CD14-positive monocyte (primary cell): ENCODE measurements around the gene RAPGEF1. TPM values are rescaled to one million over a fixed set of nuclear protein-coding genes. Genes with fewer than 3 reads are reported as not detected.

Experiments used
- DNase-seq, 3 donors: peaks; one replicate each; pipeline ENCODE4 v3.0.0-alpha.2; 2011 to 2022
- H2AFZ ChIP-seq: 2 replicates; pipeline ENCODE4 v1.6.0; 2012; ENCODE audit warnings: mild to moderate bottlenecking, low read depth, low read length, inconsistent platforms; ENCODE audit not compliant: insufficient read depth, poor library complexity, severe bottlenecking
- H3K27ac ChIP-seq, 2 donors: 1 replicate in 1 of 2; 2 replicates in 1 of 2; pipeline ENCODE4 v1.5.1; 2012 to 2013; ENCODE audit warnings: low read length in 2 of 2, control low read depth in 1 of 2, inconsistent platforms in 1 of 2, low read depth in 1 of 2, mild to moderate bottlenecking in 1 of 2
- H3K27me3 ChIP-seq, 2 donors: one replicate each; pipeline versions ENCODE4 v1.6.0 to v1.6.1; 2011 to 2013; ENCODE audit warnings: low read length in 2 of 2; ENCODE audit not compliant: control insufficient read depth in 2 of 2, insufficient read depth in 2 of 2
- H3K36me3 ChIP-seq, 2 donors: replicated peaks in 1 of 2; 1 replicate in 1 of 2; 2 replicates in 1 of 2; pipeline versions ENCODE4 v1.5.1 to v1.6.1; 2012 to 2013; ENCODE audit warnings: low read length in 2 of 2, control low read depth in 1 of 2, inconsistent platforms in 1 of 2, mild to moderate bottlenecking in 1 of 2; ENCODE audit not compliant: insufficient read depth in 2 of 2, control insufficient read depth in 1 of 2
- H3K4me1 ChIP-seq, 2 donors: 1 replicate in 1 of 2; 2 replicates in 1 of 2; pipeline versions ENCODE4 v1.5.1 to v1.6.1; 2012 to 2013; ENCODE audit warnings: low read length in 2 of 2, control low read depth in 1 of 2, inconsistent platforms in 1 of 2, mild to moderate bottlenecking in 1 of 2, moderate library complexity in 1 of 2; ENCODE audit not compliant: insufficient read depth in 2 of 2, control insufficient read depth in 1 of 2
- H3K4me2 ChIP-seq: replicated peaks from 2 replicates; pipeline ENCODE3; 2012; ENCODE audit warnings: low read length, moderate library complexity, mild to moderate bottlenecking; ENCODE audit not compliant: poor library complexity, severe bottlenecking; ENCODE audit errors: extremely low read depth
- H3K4me3 ChIP-seq, 3 experiments: fragments of 200-600 bp in 1 of 3; sonication (generic) in 1 of 3; replicated peaks in 1 of 3; 1 replicate in 2 of 3; 2 replicates in 1 of 3; pipeline ENCODE4 v1.5.1; 2011 to 2013; ENCODE audit warnings: low read length in 3 of 3, mild to moderate bottlenecking in 3 of 3, control low read depth in 2 of 3, low read depth in 2 of 3, inconsistent platforms in 1 of 3, moderate library complexity in 1 of 3
- H3K79me2 ChIP-seq: 2 replicates; pipeline ENCODE4 v1.6.0; 2012; ENCODE audit warnings: mild to moderate bottlenecking, control low read depth, inconsistent platforms, low read length, moderate library complexity; ENCODE audit not compliant: insufficient read depth
- H3K9ac ChIP-seq: 2 replicates; pipeline ENCODE4 v1.6.0; 2017; ENCODE audit warnings: low read length, mild to moderate bottlenecking; ENCODE audit not compliant: insufficient read depth, poor library complexity, severe bottlenecking
- H3K9me3 ChIP-seq, 2 donors: replicated peaks in 1 of 2; 1 replicate in 1 of 2; 2 replicates in 1 of 2; pipeline versions ENCODE4 v1.5.1 to v1.6.1; 2012 to 2013; ENCODE audit warnings: low read length in 2 of 2, control low read depth in 1 of 2; ENCODE audit not compliant: control insufficient read depth in 1 of 2, insufficient read depth in 1 of 2
- H4K20me1 ChIP-seq: 2 replicates; pipeline ENCODE4 v1.6.0; 2012; ENCODE audit warnings: mild to moderate bottlenecking, low read length, control low read depth, moderate library complexity; ENCODE audit not compliant: insufficient read depth
- H3K27ac Mint-ChIP-seq, 7 donors: one replicate each; pipeline ENCODE4 v1.8.0; 2020; ENCODE audit warnings: mild to moderate bottlenecking in 7 of 7, mixed read lengths in 7 of 7, moderate library complexity in 6 of 7, inconsistent platforms in 2 of 7
- H3K27me3 Mint-ChIP-seq, 3 donors: one replicate each; pipeline ENCODE4 v1.8.0; 2021 to 2022; ENCODE audit warnings: low read depth in 3 of 3, mild to moderate bottlenecking in 3 of 3, mixed read lengths in 3 of 3, moderate library complexity in 3 of 3, inconsistent platforms in 1 of 3
- H3K36me3 Mint-ChIP-seq, 2 donors: one replicate each; pipeline ENCODE4 v1.8.0; 2020; ENCODE audit warnings: mixed read lengths in 2 of 2, inconsistent platforms in 1 of 2, mild to moderate bottlenecking in 1 of 2
- H3K4me1 Mint-ChIP-seq: one replicate; pipeline ENCODE4 v1.8.0; 2020; ENCODE audit warnings: mild to moderate bottlenecking, mixed read lengths
- H3K4me3 Mint-ChIP-seq, 2 donors: one replicate each; pipeline ENCODE4 v1.8.0; 2020; ENCODE audit warnings: mild to moderate bottlenecking in 2 of 2, mixed read lengths in 2 of 2, moderate library complexity in 1 of 2
- H3K9me3 Mint-ChIP-seq, 7 donors: one replicate each; pipeline ENCODE4 v1.8.0; 2020 to 2022; ENCODE audit warnings: mixed read lengths in 7 of 7, mild to moderate bottlenecking in 6 of 7, moderate library complexity in 6 of 7, inconsistent platforms in 2 of 7
- WGBS: methylation state at CpG from one replicate; pipeline ENCODE4 v1.1.5; 2013; ENCODE audit warnings: missing lambda C conversion rate; ENCODE audit not compliant: insufficient coverage; 5-methylcytosine and 5-hydroxymethylcytosine counted together
- intact Hi-C, 2 donors: fragments of 100-400 bp; cut with micrococcal nuclease; formaldehyde crosslinking; loops; one replicate each; pipeline versions ENCODE4 v1.15.0 to v1.15.1; 2023
- polyA plus RNA-seq, 3 donors: library from polyadenylated mRNA; depleted of rRNA in 1 of 3; unstranded in 2 of 3; stranded (reverse) in 1 of 3; fragments of 300-500 nt in 2 of 3; fragments of >200 nt in 1 of 3; fragmentation: Illumina TruSeq in 2 of 3; gene quantifications; 1 replicate in 2 of 3; 2 replicates in 1 of 3; pipeline ENCODE4 v1.2.3, GENCODE V29; 2012 to 2021
- small RNA-seq: library from RNA; depleted of rRNA; stranded (forward); fragments of <200 nt; gene quantifications from one replicate; pipeline ENCODE3, GENCODE V24; 2012; ENCODE audit warnings: low read depth; ENCODE audit not compliant: insufficient read length
- TF ChIP-seq, protein P1 (sequence below): fragments of 200-600 bp; IDR thresholded peaks from one replicate; pipeline ENCODE4 v1.8.0; 2022; ENCODE audit warnings: antibody characterized with exemption, mild to moderate bottlenecking

Gene RAPGEF1
- polyA plus RNA-seq, 3 donors = 1.7 to 71.7 (median 3.0) TPM

DNA sequence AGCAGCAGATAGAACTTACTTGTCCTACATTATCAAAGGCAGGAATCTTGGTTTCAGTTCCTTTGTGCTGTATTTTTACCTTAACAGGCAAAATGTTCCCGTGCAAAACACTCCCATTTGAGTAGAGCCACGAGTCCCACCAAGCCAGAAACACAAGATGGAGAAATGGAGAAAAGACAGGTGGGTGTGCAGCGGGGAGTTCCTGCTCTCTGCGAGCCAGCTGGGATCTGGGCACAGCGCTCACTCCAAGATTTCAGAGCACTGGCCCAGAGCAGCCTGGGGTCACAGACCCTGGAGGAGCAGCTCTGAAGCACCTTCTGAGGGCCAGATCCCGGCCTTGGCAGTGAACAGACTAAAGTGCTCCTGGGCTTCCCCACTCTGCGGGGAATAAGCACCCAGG lies 211.7 kb downstream of the RAPGEF1 start:
- peaks cover 47 to 57% of the 10 kb centered on the region in 2 donors for H3K36me3 Mint-ChIP-seq
- Histone ChIP-seq H3K9ac (no peak overlapping the region), H2AFZ (no peak overlapping the region), H3K36me3 (peaks cover 54 to 67% of the 10 kb centered on the region in 2 donors), H3K4me3 (no peak overlapping the region), H3K79me2 (peaks cover 12% of the 10 kb centered on the region), H3K27ac (no peak overlapping the region), H3K4me1 (peaks cover 13 to 18% of the 10 kb centered on the region in 2 donors), H3K27me3 (no peaks in the 10 kb centered on the region), H3K9me3 (no peaks in the 10 kb centered on the region), H4K20me1 (no peaks in the 10 kb centered on the region), H3K4me2 (no peak overlapping the region)
- H3K27ac Mint-ChIP-seq = peak overlapping the region in 3 of 7 donors; percentile 22 to 36 (median 32)
- H3K4me1 Mint-ChIP-seq = peaks cover 9% of the 10 kb centered on the region
- WGBS = 96% methylated on average over 5 of the region's 7 CpGs
- DNase-seq = no peak
- TF ChIP-seq, protein P1, sequence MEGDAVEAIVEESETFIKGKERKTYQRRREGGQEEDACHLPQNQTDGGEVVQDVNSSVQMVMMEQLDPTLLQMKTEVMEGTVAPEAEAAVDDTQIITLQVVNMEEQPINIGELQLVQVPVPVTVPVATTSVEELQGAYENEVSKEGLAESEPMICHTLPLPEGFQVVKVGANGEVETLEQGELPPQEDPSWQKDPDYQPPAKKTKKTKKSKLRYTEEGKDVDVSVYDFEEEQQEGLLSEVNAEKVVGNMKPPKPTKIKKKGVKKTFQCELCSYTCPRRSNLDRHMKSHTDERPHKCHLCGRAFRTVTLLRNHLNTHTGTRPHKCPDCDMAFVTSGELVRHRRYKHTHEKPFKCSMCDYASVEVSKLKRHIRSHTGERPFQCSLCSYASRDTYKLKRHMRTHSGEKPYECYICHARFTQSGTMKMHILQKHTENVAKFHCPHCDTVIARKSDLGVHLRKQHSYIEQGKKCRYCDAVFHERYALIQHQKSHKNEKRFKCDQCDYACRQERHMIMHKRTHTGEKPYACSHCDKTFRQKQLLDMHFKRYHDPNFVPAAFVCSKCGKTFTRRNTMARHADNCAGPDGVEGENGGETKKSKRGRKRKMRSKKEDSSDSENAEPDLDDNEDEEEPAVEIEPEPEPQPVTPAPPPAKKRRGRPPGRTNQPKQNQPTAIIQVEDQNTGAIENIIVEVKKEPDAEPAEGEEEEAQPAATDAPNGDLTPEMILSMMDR = no peak
- H3K9me3 Mint-ChIP-seq = no peaks in the 10 kb centered on the region
- intact Hi-C loops = no loop called here
- peaks cover 0 to 3% (median 2%) of the 10 kb centered on the region in 3 donors for H3K27me3 Mint-ChIP-seq
- H3K4me3 Mint-ChIP-seq = no peak overlapping the region

Small RNAs within 50 kb of the gene (small RNA-seq; reads per million reads assigned to genes)
- not detected for gene EIF4A1P3
- not detected for gene RF00272
- not detected for gene RN7SL328P

Other genes with a start within 250 kb of the RAPGEF1 start
- gene POMT1, start 237.2 kb downstream of the RAPGEF1 start, polyA plus RNA-seq = 10 to 100 TPM in 1 of 3 donors, 1 to 10 TPM in 2; 5.9 to 22.3 (median 7.5) TPM
- 10 to 100 TPM; 15.9 to 19.9 (median 16.3) TPM for gene UCK1, start 208.8 kb downstream of the RAPGEF1 start, polyA plus RNA-seq
- gene PRRT1B, start 194.6 kb downstream of the RAPGEF1 start, polyA plus RNA-seq = not detected